Sigmoid colon (tissue), 7 donors: ENCODE data around the gene TTYH1. TPM values are rescaled to one million over a fixed set of nuclear protein-coding genes. Genes with fewer than 3 reads are reported as not detected.
"Not testable (repeated sequence)": the region's sequence is repeated elsewhere in the genome, so short reads cannot be mapped to it uniquely, and the experiment has no call there.

ENCODE experiments used
- DNase-seq: peaks from one replicate; pipeline ENCODE4 v3.0.0-alpha.2; 2019
- H3K27ac ChIP-seq, 4 donors: fragments of 200-600 bp; sonication (generic); one replicate each; pipeline ENCODE4 v1.5.1; 2016 to 2019; ENCODE audit warnings: mild to moderate bottlenecking in 1 of 4
- H3K27me3 ChIP-seq, 3 donors: fragments of 200-600 bp; sonication (generic); one replicate each; pipeline ENCODE4 v1.5.1; 2019; ENCODE audit warnings: mild to moderate bottlenecking in 1 of 3
- H3K36me3 ChIP-seq, 4 donors: fragments of 200-600 bp; sonication (generic); one replicate each; pipeline ENCODE4 v1.5.1; 2016 to 2019
- H3K4me1 ChIP-seq, 4 donors: fragments of 200-600 bp; sonication (generic); one replicate each; pipeline ENCODE4 v1.5.1; 2017 to 2019
- H3K4me3 ChIP-seq, 4 donors: fragments of 200-600 bp; sonication (generic); one replicate each; pipeline ENCODE4 v1.5.1; 2017 to 2019; ENCODE audit warnings: mild to moderate bottlenecking in 2 of 4, moderate library complexity in 1 of 4
- H3K9me3 ChIP-seq, 4 donors: fragments of 200-600 bp in 3 of 4; sonication (generic) in 3 of 4; one replicate each; pipeline versions ENCODE4 v1.5.1 to v1.6.1; 2013 to 2019
- EP300 ChIP-seq, 4 donors: sonication (generic); formaldehyde crosslinking; IDR thresholded peaks; one replicate each; pipeline ENCODE4 v1.6.1; 2017; ENCODE audit warnings: antibody characterized with exemption in 4 of 4
- POLR2A ChIP-seq, 2 donors: fragments of 450-650 bp; IDR thresholded peaks; one replicate each; pipeline ENCODE4 v1.6.1; 2016; ENCODE audit warnings: antibody characterized with exemption in 2 of 2, mild to moderate bottlenecking in 2 of 2, moderate library complexity in 2 of 2
- POLR2AphosphoS5 ChIP-seq, 4 donors: sonication (generic); formaldehyde crosslinking; IDR thresholded peaks; one replicate each; pipeline ENCODE4 v1.6.1; 2017; ENCODE audit warnings: antibody characterized with exemption in 4 of 4
- WGBS, 2 donors: extraction: QIAGEN DNeasy Blood & Tissue Kit; methylation state at CpG; one replicate each; pipeline ENCODE4 v1.1.7; 2013; 5-methylcytosine and 5-hydroxymethylcytosine counted together
- intact Hi-C: fragments of 100-400 bp; cut with DNase I; formaldehyde crosslinking; loops from one replicate; pipeline ENCODE4 v1.15.1; 2023
- polyA plus RNA-seq, 3 donors: library from polyadenylated mRNA; stranded (reverse); fragments of 200-250 nt; gene quantifications; one replicate each; pipeline ENCODE4 v1.2.3, GENCODE V29; 2013
- total RNA-seq, 4 donors: library from RNA; depleted of rRNA; stranded (reverse); fragments of >200 nt; gene quantifications; one replicate each; pipeline ENCODE4 v1.1.0, GENCODE V29; 2016
- TF ChIP-seq, protein P1 (sequence below), 4 experiments: fragments of 450-650 bp in 3 of 4; fragments of 200-600 bp in 1 of 4; IDR thresholded peaks; one replicate each; pipeline ENCODE4 v1.5.1; 2016 to 2019; ENCODE audit warnings: antibody characterized with exemption in 4 of 4, mild to moderate bottlenecking in 3 of 4, moderate library complexity in 2 of 4
- donor health status: healthy with polysubstance abuse.
- donor health status: Bipolar disorder and iron deficiency.
- donor health status: healthy.

The TTYH1 gene
- total and polyA plus RNA-seq, 7 donors = 0.23 to 5.4 (median 2.5) TPM

DNA sequence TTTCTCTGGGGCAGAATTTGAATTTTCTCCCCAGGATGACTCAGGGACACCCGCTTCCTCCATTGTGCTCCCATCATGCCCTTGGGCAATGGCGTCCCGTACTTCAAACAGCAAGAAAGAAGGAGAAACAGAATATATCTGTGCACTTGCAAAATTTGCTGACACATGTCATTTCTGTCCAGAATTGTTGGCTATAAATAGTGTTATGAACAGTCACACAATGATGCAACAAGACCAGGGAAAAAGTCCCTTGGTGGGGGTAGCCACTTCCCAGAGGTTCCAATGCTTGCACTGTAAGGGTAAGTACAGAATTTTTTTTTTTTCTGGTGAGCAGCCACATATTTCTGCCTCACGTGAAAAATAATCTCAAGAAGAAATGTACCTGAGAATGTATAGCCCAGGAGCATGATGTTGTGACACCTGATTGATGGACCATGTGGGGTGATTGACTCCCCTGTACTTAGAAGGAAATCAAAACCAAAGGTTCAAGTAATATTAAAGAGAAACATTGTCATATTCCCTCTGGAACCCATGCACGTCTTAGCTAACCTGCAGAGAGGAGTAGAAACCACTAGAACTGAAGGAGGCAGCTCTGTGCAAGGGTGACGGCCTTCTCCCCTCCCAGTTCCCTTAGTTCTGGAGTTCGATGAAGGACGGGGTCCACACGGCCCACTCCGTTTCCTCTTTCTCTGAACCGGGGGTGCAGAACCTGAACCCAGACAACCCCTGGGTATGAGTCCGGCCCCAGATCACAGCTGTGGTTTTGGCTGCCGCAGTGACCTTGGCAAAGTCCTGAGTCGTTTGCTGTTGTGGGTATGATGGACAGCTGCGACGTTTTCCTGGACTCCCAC, 41.3 kb upstream of the TTYH1 start:
- Histone ChIP-seq H3K27me3 (peaks cover 0 to 4% (median 0%) of the 10 kb centered on the region in 3 donors), H3K27ac (peak overlapping the region in 2 of 4 donors; percentile 12 to 14), H3K9me3 (no peaks in the 10 kb centered on the region), H3K4me1 (no peaks in the 10 kb centered on the region), H3K4me3 (no peak overlapping the region), H3K36me3 (no peaks in the 10 kb centered on the region)
- intact Hi-C loops = no loop called here
- 68 to 79% methylated on average over 16 of the region's 16 CpGs for WGBS, 2 donors
- peak; percentile 66 for DNase-seq
- peak in 1 of 4 donors; percentile 49 for TF ChIP-seq POLR2AphosphoS5 (IDR thresholded peaks at IDR 0.05)
- TF ChIP-seq, protein P1, sequence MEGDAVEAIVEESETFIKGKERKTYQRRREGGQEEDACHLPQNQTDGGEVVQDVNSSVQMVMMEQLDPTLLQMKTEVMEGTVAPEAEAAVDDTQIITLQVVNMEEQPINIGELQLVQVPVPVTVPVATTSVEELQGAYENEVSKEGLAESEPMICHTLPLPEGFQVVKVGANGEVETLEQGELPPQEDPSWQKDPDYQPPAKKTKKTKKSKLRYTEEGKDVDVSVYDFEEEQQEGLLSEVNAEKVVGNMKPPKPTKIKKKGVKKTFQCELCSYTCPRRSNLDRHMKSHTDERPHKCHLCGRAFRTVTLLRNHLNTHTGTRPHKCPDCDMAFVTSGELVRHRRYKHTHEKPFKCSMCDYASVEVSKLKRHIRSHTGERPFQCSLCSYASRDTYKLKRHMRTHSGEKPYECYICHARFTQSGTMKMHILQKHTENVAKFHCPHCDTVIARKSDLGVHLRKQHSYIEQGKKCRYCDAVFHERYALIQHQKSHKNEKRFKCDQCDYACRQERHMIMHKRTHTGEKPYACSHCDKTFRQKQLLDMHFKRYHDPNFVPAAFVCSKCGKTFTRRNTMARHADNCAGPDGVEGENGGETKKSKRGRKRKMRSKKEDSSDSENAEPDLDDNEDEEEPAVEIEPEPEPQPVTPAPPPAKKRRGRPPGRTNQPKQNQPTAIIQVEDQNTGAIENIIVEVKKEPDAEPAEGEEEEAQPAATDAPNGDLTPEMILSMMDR (IDR thresholded peaks at IDR 0.05) = no peak

DNA sequence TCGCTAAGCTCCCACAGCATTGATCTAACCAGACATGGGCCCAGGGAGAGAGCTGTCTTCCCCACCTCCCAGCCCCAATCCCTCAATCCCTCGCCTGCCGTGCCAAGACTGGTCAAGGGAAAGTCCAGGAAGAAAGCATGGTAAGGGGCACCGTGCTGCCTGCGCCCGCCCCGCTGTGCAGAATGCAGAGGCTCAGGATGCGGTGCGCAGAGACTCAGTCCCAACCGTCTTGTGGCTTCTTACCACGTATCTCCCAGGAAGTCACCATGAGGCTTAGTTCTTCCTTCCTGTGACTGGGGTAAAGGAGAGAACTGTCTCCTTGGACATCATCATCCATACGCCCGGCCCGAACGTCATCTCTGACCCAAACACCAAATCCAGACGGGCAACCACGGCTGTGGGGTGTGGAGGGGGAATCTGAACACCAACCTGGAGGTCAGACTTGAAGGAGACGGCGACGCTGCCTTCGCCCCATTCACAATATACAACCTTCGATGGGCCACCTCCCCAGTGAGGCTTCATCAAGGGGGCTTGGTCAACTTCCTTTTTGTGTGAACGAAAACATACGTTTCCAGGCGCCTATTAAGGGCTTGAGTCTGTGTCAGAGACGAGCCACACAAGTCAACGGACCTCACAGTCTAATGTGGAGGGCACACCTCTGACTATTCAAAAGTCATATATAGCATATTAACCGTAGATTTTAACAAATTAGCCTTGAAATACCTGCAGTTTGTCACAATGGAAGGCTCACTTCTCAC, 39.9 kb upstream of the TTYH1 start:
- WGBS, 2 donors = 60 to 83% methylated on average over 28 of the region's 28 CpGs
- H3K27ac ChIP-seq = peak overlapping the region in 1 of 4 donors; percentile 34
- intact Hi-C loops, H3K9me3 ChIP-seq, H3K27me3 ChIP-seq, H3K36me3 ChIP-seq, H3K4me1 ChIP-seq, H3K4me3 ChIP-seq: not testable (repeated sequence)
- peak; percentile 28 for DNase-seq

DNA sequence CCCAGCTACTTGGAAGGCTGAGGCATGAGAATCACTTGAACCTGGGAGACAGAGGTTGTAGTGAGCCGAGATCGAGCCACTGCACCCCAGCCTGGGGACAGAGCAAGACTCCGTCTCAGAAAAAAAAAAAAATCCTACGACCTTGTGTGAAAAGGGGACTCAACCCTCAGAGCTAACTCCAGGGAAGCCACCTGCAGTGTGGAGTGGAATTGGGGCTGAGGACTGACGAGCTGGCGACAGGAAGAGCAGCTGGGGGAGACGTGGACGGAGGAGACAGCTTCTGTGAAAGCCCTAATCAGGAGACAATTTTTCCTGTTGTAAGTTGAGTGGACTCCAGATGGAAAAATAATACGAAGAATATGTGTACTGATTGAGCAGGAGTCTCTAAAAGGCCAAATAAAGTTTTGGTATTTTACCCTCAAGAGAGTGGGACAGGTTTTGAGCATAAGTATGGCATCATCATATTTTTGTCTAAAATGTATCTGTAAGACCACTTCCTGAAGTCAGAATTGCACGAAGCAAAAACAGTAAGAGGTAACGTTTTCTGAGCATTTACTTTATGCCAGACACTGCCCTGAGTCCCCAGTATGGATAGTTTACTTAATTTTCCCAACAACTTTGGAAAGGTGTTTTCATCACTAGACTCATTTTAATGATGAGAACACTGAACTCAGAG, 38.5 kb upstream of the TTYH1 start:
- TF ChIP-seq EP300 (IDR thresholded peaks at IDR 0.05) = no peak
- TF ChIP-seq, protein P1 (IDR thresholded peaks at IDR 0.05) = no peak
- Histone ChIP-seq H3K4me3 (no peak overlapping the region), H3K4me1 (no peaks in the 10 kb centered on the region), H3K27ac (no peak overlapping the region), H3K9me3 (peaks cover 0 to 3% (median 0%) of the 10 kb centered on the region in 4 donors), H3K27me3 (peaks cover 0 to 4% (median 0%) of the 10 kb centered on the region in 3 donors), H3K36me3 (no peaks in the 10 kb centered on the region)
- intact Hi-C loops = no loop called here
- DNase-seq = no peak
- 57 to 73% methylated on average over 11 of the region's 11 CpGs for WGBS, 2 donors

DNA sequence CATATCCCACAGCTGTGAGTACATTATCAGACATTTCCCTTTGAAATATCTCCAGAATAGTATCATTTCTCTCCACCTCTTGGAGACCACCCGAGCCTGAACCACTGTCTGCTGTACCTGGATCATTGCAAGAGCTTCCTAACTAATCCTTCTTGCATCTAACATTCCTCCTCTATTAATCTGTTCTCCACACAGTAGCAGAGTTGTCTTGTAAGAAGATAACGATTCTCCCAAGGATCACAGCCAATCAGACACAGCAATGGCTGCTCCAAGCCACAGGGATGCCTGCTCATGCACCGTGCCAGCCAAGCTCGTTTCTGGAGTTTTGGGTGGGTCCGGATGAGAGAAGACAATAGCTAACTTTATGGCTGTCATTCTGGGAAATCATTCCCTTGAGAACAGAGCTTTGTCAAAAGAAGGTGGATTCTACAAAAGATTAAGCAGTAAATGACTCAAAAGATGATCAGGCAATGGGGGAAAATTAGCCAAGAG, 36.0 kb upstream of the TTYH1 start:
- peak overlapping the region in 1 of 4 donors; percentile 30 for H3K27ac ChIP-seq
- TF ChIP-seq POLR2AphosphoS5 (IDR thresholded peaks at IDR 0.05) (no peak), POLR2A (IDR thresholded peaks at IDR 0.05) (no peak), EP300 (IDR thresholded peaks at IDR 0.05) (no peak)
- TF ChIP-seq, protein P1 (IDR thresholded peaks at IDR 0.05) = no peak
- intact Hi-C loops = no loop called here

DNA sequence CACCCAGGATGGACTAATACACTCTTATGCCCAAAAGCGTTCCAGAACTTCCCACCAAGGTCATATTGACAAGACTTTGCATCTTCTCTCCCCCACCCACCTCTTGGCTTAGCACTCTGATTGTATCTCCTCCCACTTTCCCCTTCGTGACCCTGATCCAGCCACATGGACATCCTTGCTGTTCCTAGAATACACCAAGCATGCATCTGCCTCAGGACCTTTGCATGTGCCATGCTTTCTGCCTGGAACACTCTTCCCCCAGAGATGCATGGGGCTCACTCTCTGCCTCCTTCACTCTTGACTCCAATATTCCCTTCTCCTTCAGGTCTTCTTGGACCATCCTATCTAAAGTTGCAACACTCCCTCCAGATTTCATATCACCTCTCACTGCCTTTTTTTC, 34.4 kb upstream of the TTYH1 start:
- intact Hi-C loops = no loop called here
- no peak overlapping the region for H3K4me3 ChIP-seq
- H3K9me3 ChIP-seq = peaks cover 0 to 3% (median 0%) of the 10 kb centered on the region in 4 donors
- no peak overlapping the region for H3K27ac ChIP-seq
- no peaks in the 10 kb centered on the region for H3K36me3 ChIP-seq
- DNase-seq = no peak
- TF ChIP-seq EP300 (IDR thresholded peaks at IDR 0.05) = no peak
- TF ChIP-seq POLR2A (IDR thresholded peaks at IDR 0.05) = no peak
- WGBS, 2 donors = 79 to 84% methylated on average over 2 of the region's 2 CpGs
- no peaks in the 10 kb centered on the region for H3K27me3 ChIP-seq
- H3K4me1 ChIP-seq = no peaks in the 10 kb centered on the region

More for the DNA sequence above, 36.0 kb upstream of the TTYH1 start:
- Histone ChIP-seq H3K4me1 (no peaks in the 10 kb centered on the region), H3K4me3 (no peak overlapping the region), H3K27me3 (no peaks in the 10 kb centered on the region), H3K36me3 (no peaks in the 10 kb centered on the region), H3K9me3 (peaks cover 0 to 3% (median 0%) of the 10 kb centered on the region in 4 donors)
- 35 to 69% methylated on average over 5 of the region's 5 CpGs for WGBS, 2 donors
- DNase-seq = no peak

DNA sequence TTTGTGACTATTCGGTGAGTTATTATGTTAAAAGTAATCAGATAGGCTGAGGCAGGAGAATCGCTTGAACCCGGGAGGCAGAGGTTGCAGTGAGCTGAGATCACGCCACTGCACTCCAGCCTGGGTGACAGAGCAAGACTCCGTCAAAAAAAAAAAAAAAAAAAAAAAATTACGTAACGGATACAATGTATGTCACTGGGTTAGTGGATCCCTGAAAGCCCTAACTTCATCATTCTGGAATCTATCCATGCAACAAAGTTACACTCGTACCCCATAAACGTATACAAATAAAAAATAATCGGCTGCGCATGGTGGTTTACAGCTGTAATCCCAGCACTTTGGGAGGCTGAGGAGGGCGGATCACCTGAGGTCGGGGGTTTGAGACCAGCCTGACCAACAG, 33.2 kb upstream of the TTYH1 start:
- intact Hi-C loops = not testable (repeated sequence)

More for the DNA sequence above, 33.2 kb upstream of the TTYH1 start:
- not testable (repeated sequence) for H3K9me3 ChIP-seq, H3K4me1 ChIP-seq, H3K36me3 ChIP-seq, H3K27ac ChIP-seq, DNase-seq, H3K4me3 ChIP-seq, H3K27me3 ChIP-seq
- WGBS, 2 donors = 80 to 85% methylated on average over 12 to 13 of the region's 13 CpGs
